HG02870 (cell line): Measurements from ENCODE around the gene CNOT3.
"Not testable (repeated sequence)": the region's sequence is repeated elsewhere in the genome, so short reads cannot be mapped to it uniquely, and the experiment has no call there.

Experiments
- ATAC-seq: cut with Tn5 transposase; IDR thresholded peaks from one replicate; pipeline ENCODE4 v1.9.1; 2021; ENCODE audit warnings: mild to moderate bottlenecking, moderate library complexity; ENCODE audit not compliant: unreplicated experiment

CNOT3 gene

DNA sequence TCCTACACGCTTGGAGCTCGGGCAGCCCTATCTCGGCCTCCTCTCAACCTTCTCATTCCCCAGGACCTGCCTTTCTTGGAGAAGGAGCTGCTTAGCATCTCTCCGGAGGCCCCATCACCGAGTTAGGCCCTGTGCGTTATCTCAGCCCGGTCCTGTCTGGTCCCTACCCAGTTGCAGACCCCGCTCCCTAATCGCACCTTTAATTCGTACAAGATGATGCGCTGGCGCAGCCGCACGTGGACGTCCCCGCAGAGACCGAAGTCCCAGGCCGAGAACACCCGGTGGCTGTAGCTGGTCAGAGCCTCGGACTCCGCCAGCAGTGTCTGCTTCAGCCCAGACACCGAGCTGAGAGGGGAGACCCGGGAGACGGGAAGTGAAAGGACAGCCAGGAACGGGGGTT, 27.7 kb downstream of the CNOT3 start:
- no peak for ATAC-seq

DNA sequence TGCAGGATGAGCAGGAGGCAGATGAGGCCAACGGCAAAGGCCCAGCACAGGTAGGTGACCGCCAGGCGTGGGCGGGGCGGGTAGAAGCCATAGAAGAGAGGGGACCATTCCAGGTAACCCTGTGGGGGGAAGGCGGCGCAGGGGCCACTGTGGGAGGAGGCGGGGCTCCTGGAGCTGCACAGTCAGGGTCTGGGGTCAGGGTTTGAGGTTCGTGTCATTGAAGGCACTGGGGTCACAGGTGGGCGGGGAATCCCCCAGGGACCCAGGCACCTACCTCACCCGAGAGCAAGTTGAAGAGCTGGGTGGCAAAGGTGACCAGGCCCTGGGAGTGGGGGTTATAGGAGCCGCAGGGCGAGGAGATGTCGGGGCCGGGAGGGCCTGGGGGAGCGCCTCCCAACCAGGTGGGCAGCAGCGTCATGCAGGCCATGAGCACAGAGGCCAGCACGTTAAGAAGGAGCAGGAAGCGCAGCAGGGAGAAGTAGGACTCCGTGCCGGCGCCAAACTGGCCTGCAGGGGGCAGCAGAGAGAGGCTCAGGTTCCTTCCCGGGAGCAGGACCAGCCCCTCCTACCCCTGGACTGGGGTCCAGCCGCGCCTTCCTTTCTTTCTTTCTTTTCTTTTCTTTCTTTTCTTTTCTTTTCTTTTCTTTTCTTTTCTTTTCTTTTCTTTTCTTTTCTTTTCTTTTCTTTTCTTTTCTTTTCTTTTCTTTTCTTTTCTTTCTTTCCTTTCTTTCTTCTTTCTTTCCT, 30.8 kb downstream of the CNOT3 start:
- peak; percentile 59 for ATAC-seq

DNA sequence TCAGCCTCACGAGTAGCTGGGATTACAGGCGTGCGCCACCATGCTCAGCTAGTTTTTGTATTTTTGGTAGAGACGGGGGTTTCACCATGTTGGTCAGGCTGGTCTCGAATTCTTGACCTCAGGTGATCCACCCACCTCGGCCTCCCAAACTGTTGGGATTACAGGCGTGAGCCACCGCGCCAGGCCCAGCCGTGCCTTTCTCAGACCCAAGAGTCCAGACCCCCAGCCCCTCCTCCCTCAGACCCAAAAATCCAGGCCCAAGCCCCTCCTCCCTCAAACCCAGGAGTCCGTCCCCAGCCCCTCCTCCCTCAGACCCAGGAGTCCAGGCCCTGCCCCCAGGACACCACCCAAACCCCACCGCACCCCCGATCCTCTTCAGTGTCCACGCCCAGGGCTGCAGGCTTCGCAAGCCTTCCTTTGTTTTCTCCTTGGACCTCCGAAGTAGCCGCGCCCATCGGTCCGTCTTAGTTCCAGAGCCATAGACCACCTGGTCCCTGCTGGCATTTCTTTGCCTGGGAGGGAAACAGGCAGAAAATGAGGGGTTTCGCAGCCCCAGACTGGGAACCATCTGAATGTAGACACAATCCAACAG, 31.7 kb downstream of the CNOT3 start:
- ATAC-seq = no peak

DNA sequence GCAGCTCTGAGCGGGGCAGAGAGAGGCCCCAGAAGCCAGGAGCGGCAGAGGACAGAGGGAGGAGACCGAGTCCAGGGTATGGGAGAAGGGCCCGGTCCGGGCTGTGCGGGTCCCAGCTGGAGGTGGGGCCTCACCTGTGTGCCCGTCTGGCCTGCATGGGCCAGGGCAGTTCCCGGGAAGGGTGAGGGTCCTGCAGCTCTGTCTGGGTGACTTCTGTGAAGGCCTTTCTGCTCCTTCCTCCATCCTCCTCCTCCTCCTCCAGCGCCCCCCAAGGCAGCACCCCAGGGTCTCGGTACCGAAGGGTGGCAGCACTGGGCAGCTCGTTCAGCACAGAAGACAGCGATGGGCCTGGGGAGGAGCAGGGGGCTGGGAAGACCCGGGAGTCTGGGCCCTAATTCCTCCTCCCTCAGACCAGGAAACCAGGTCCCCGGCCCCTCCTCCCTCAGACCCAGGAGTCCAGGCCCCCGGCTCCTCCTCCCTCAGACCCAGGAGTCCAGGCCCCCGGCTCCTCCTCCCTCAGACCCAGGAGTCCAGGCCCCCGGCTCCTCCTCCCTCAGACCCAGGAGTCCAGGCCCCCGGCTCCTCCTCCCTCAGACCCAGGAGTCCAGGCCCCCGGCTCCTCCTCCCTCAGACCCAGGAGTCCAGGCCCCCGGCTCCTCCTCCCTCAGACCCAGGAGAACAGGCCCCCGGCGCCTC, 34.3 kb downstream of the CNOT3 start:
- ATAC-seq = not testable (repeated sequence)

DNA sequence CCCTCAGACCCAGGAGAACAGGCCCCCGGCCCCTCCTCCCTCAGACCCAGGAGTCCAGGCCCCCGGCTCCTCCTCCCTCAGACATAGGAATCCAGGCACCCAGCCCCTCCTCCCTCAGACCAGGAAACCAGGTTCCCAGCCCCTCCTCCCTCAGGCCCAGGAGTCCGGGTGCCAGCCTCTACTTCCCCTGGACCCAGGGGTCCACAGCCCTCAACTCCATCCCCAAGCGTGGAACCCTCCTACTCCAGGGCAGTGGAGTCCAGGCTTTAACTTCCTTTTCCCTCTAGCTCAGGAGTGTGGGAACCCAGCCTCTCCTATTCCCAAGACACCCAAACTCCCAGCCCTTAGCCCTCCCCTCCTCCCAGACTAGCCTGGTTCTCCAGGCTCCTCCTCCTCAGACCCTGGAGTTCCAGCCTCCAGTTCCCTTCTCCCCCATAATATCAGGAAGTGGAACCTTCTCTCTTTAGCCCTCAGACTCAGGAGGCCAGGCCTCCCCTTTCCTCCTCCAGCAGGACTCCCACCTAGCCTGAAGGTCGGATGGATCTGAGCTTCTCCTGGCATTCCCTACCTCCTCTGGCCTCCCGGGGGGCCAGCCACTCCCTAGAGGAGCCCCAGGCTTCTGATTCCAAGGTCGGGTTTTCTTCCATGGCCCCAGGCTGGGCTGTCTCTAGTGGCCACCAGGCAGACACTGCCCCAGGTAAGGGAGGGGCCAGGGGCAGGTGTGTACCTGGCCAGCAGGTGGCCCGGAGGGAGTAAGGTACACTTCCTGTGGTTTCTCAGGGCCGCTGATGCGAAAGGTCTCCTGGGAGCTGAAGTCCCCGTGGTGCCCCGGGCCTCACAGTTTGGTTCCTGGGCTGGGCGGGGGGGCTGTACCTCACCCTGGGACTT, 35.2 kb downstream of the CNOT3 start, which contains the start of gene TMC4:
TSS of gene TMC4 (minus strand) at position 690 of the 888 bp plus-strand sequence. CDS start at position 647, 43 bp downstream.
- ATAC-seq = no peak

DNA sequence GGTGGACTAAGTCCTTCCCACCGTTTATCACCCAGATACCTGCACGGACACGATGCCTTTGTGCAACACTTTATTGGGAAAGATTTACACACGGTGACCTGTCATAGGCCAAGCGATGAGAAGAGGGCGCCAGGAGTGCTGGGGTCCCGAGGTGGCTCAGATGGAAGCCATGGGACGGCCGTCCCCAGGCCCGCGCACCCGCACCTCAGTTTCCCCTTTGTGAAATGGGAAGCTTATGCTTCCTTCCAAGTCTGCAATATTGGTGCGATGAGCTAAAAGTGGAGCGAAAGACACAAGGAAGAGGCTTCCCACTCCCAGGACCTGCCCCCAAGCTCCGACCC, 35.8 kb downstream of the CNOT3 start:
- ATAC-seq = no peak

DNA sequence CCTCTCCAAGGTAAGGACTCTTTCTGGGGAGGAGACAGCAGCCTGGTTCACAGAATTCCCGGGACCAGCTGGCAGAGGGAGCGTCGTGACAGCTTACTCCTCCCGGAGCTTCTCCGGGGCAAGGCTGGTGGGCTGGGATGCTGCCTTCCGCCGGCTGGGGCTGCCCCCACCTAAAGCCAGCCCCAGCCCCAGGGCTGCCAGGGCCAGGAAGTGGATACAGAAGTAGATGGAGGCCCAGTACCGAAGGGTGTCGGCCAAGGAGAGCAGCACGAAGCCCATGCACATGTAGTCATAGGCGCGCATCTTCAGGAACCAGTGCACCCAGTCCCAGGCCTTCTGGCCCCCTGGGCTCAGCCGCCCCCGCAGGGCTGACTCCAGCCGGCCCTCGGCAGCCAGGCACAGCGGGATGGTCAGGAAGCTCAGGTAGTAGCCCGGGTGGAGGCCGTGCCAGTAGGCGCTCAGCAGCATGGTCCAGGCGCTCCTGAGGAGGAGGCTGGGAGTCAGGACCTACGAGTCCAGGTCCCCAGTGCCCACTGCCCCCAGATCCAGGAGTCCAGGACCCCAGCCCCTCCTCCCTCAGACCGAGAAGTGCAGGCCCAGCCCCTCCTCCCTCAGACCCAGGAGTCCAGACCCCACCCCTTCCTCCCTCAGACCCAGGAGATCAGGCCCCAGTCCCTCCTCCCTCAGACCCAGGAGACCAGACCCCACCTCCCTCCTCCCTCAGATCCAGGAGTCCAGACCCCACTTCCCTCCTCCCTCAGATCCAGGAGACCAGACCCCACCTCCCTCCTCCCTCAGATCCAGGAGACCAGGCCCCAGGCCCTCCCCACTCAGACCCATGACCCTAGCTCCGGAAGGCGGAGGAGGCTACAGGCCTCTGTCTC, 36.6 kb downstream of the CNOT3 start:
- no peak for ATAC-seq

DNA sequence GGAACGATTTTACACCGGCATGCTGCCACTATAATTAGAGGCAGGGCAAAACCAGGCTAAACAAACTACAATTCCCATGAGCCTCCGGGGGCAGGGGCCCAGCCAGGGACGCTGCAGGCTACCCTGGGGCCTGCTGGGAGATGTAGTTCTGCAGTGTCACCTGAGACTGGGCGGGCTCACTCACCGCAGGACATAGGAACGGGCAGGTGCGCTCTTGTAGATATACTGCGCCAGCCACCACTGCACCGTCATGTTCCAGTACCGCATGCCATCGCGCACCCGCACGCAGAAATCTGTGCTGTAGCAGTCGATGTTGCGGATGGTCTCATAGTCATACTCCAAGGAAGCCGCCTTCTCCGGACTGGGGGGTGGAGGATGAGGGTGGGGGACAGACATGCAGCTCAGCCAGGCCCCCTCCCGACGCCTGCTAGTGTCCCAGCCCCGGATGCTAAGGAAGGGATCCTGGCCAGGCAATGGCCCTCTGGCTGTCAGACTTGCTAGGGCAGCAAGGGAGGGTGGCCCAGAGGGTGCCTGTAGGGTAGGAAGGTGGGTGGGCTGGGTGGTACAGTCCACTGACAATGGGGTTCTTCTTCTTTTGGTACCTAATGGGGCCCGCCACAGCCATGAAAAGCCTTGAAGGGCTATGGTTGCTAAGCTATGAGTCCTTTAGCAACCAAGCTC, 41.2 kb downstream of the CNOT3 start:
- no peak for ATAC-seq

DNA sequence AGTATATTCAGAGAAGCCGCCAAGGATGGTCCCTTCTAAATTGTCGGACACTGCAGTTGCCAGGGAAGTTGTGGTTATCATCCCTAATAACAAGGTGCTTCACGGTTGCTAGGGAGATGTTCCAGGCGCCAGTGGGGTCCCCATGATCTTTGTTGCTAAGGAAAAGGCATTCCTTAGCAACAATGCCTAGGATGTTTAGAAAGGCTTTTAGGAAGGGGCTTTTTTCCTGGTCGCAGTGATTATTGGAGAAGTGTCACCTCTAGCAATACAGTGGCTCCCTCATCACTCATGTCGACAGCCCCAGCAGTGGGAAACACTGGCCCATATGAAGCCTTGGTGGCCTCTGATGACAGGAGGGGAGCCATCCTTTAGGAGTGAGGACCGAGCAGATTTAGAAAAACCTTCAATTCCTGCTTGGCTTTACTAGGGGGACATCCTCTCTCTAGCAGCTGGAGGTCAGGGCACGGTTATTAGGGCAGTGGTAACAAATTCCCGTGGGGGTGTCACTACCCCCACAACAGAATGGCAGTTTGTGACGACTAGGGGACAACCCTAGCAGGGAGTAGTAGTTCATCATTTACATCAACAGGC, 41.8 kb downstream of the CNOT3 start:
- ATAC-seq = no peak

DNA sequence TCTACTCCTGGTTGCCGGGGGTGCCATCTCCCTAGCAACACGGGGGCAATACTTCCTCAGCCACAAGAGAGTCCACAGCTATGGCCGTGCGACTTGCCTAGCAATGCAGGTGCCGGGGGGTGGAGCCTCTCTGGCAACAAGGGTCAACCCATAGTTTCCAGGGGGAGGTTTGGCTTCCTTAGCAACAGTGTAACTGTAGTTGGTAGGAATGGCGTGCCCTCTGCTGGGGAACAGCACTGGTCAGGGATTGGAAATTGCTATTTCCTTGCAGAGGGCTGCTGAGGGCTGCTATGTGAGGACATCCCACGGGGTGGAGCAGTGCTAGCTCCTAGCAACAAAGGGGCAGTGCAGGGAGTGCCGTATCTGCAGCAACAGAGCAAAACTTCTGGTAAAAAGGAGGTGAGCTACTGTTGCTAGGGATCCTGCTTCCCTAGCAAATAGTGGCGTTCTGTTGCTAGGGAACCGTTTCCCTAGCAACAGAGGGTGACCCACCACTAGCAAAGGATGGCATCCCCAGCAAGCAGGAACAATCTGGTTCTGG, 42.4 kb downstream of the CNOT3 start:
- ATAC-seq = no peak

DNA sequence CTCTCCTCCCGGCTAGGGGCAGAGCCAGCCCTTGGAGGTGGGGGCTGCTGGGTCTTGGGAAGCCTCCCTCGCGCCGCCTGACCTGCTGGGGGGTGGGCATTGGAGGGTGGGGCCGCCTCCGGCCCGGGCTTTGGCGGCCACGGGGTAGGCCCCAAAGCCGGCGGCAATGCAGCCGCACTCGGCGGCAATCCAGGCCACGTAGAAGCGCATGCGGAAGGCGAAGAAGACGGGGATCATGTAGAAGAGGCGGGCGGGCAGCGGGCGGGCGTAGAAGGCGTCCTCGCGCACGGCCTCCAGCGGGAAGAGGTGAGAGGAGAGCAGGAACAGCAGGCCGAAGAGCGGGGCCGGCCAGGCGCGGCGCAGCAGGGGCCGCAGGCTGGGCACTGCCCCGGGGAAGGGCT, 43.1 kb downstream of the CNOT3 start:
- ATAC-seq = no peak

DNA sequence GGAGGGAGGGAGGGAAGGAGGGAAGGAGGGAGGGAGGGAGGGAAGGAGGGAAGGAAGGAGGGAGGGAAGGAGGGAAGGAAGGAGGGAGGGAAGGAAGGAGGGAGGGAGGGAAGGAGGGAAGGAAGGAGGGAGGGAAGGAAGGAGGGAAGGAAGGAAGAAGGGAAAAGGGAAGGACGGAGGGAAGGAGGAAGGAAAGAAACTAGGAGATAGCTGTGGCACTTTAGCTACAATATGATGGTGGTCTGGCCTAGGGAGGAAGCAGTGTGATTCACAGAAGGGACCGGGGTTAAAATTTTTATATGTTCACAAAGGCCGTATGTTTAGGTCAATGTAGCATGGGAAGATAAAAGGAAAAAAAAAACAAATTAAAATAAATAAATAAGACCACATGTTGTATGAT, 44.3 kb downstream of the CNOT3 start:
- ATAC-seq = not testable (repeated sequence)

DNA sequence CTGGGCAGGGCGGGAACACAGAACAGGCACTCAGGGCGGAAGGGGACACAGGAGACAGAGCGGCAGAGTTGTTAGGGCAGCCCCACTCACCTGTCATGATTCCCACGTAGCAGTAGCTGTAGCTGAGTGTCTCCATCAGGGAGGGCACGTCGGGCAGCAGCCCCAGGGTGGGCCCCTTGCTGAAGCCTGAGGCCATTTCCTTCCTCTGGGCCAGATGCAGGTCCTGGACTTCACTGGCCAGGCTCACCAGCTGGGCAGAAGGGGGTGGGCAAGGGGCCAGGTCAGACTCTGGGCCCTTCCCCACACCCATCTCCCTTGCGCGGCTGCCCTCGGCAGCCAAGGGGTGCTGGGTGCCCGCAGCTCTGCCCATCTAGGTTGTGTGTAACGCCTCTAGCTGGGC, 45.9 kb downstream of the CNOT3 start:
- no peak for ATAC-seq

DNA sequence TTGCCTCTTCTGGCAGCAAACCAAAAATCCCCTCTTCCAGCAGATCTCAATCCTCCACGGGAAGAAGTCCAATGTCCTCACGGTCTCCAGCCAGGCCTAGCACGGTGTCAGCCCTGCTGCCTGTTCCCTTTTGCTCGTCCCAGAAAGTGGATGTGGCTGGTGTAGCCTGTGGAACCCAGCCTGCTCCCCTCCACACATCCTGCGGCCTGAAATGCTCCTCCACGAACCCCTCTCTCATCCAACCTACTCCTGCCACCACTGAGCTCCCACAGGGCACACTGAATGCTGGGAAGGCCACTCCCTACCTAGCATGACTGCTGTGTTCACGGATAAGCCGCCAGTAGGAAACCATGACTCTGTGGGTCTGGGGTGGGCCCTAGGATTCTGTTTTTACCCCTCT, 48.8 kb downstream of the CNOT3 start:
- no peak for ATAC-seq

DNA sequence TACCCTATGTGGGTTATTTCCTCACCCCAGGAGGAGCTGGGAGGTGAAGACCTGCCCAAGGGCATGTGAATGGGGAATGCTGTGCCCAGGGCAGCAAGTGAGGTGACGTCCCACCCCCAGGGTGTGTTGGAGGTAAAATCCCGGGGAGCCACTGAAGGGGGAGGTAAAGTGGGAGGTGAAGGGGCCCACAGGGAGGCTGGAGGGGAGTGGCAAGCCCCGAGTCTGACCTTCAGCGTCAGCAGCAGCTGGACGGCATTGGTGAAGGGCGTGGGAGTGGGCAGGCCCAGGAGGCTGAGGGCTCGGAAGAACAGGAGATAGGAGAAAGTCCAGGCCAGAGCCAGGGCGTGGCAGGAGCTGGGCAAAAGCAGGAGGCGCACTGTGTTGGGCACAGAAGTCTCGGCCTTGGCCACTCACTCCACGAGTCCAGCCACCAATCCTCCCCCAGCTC, 49.4 kb downstream of the CNOT3 start:
- no peak for ATAC-seq

DNA sequence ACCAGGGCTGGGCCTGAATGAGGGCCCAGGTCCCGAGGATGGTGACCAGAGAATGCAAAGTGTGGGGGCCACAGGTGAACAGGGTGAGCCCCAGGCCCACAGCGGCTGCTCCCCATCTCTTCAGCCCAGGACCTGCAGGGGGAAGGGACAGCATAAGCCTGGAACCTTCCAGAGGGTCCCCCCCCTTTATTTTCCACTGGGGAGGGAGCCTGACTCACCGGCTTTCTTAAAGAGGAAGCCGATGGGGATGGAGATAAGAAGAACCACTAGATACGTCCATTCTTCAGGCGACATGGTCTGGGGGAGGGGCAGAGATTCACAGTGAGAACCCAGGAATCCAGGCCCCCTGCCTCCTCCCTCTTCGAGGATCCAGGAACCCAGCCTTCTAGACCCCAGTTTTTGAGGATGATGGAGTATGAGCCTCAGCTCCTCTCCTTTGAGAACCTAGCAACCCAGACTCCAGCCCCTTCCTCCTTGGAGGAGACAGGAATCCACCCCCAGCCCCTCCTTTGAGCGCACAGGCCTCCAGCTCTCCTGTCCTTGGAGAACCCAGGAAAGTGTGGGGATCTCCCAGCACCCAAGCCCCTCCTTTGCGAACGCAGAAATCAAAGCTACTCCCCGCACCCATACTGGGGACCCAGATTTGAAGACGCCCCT, 50.8 kb downstream of the CNOT3 start:
- no peak for ATAC-seq

DNA sequence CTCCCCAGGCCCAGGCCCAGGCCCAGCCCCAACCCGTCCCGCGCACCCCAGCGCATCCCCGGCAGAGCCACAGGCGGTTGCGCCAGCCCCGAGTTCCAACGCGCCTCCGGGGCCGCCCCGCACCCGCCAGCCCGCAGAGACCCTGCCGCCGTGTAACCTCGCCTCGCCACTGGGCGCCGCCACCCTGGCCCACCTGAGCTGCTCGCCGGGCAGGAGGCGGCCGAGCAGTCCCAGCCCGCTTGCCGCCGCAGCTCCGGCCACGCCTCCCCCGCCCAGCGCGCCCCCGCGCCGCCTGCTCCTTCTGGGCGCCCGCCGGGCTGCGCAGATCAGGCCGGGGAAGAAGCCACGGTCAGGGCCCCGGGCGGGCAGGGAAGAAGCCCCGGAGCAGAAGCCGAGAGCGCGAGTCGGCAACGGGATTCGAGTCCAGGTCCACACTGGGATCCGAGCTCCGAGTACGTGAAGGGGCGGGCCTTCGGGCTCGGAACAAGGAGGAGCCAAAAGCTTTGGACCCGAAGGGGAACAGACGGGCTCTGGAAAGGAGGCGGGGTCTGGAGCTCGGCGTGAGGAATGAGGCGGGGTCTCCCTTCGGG, 51.7 kb downstream of the CNOT3 start, which contains the start of gene MBOAT7:
TSS of gene MBOAT7 (minus strand) at position 436 of the 590 bp plus-strand sequence. CDS start 1,072 bp downstream, outside the sequence.
- ATAC-seq = peak; percentile 8
